Testis (tissue), 2 donors: ENCODE data around the gene BTG4.

Source experiments
- POLR2A ChIP-seq: fragments of 450-650 bp; IDR thresholded peaks from one replicate; pipeline ENCODE4 v1.6.1; 2017; ENCODE audit warnings: antibody characterized with exemption, mild to moderate bottlenecking, moderate library complexity
- TF ChIP-seq, protein P1 (sequence below), 3 experiments: fragments of 450-650 bp in 2 of 3; fragments of 200-600 bp in 1 of 3; sonication (generic) in 1 of 3; IDR thresholded peaks; one replicate each; pipeline ENCODE4 v1.5.1; 2016 to 2019; ENCODE audit warnings: antibody characterized with exemption in 3 of 3, mild to moderate bottlenecking in 2 of 3, moderate library complexity in 1 of 3

DNA sequence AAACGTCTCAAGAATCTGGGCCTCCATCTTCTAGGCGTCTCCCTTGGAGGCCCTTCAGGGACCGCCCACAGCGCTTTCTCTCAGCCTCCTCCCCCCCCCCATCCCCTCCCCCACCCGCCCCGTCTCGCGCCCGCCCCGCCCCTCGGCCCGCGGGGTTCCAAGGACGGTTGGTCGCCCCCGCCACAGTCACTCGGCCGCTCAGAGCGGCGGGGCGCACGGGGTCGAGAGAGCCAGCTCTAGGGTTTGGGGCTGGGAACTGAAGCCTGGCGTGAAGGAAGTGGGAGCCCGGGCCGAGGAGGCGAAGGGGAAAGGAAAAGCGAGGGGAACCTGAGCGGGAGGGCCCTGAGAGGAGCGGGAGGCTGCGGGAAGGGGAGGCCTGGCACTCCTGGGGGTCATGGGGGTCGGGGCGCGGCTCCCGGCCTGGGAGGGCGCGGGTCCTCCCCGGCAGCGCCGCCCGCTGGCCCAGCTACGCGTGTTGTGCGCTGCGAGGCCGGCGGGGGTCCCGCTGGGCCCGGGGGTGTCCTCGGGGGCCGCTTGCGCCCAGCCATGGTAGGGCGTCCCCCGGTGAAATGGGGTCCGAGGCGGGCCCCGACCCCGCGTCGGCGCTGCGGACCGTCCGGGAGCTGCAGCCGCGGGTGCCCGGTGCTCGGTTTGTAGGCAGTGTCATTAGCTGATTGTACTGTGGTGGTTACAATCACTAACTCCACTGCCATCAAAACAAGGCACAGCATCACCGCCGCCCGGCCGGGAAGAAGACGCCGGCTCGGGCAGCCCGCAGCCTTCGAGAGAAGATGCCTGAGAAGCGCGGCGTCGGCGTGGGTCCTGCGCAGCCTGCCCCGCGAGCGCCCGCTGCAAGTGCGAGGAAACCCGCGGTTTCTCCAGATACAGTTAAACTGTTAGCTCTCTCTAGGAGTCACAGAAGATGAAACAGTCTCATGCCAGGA is at the start of gene BTG4:
- TF ChIP-seq, protein P1, sequence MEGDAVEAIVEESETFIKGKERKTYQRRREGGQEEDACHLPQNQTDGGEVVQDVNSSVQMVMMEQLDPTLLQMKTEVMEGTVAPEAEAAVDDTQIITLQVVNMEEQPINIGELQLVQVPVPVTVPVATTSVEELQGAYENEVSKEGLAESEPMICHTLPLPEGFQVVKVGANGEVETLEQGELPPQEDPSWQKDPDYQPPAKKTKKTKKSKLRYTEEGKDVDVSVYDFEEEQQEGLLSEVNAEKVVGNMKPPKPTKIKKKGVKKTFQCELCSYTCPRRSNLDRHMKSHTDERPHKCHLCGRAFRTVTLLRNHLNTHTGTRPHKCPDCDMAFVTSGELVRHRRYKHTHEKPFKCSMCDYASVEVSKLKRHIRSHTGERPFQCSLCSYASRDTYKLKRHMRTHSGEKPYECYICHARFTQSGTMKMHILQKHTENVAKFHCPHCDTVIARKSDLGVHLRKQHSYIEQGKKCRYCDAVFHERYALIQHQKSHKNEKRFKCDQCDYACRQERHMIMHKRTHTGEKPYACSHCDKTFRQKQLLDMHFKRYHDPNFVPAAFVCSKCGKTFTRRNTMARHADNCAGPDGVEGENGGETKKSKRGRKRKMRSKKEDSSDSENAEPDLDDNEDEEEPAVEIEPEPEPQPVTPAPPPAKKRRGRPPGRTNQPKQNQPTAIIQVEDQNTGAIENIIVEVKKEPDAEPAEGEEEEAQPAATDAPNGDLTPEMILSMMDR (IDR thresholded peaks at IDR 0.05), result no peak
- TF ChIP-seq POLR2A, result no peak
